HG03066 (cell line): Measurements from ENCODE around the gene LILRA1.
"Not testable (repeated sequence)": the region's sequence is repeated elsewhere in the genome, so short reads cannot be mapped to it uniquely, and the experiment has no call there.

ENCODE experiments used
- ATAC-seq: cut with Tn5 transposase; IDR thresholded peaks from one replicate; pipeline ENCODE4 v1.9.1; 2021; ENCODE audit warnings: low read depth; ENCODE audit not compliant: unreplicated experiment

LILRA1 gene

GRCh38 chr19:54576411-54576976 is 16.9 kb upstream of the LILRA1 start:
- no peak for ATAC-seq

DNA sequence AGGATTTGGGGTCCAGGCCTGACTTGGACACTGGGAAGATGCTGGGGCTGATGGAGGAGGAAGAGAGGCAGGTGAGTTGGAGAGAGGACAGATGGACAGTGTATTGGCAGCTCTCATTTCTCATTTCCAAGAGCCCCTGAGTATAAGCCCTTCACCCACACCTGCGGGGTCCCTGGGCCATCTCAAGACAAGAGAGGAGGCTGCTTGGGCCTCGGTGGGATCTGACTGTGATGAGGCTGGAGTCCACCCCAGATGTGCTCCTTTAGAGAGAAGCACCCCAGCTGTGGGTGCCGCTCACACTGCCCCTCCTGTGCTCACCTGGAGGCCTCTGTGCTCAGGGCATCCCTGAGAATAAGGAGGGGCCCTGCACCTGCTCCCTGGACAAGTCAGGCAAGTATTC is 16.1 kb upstream of the LILRA1 start:
- ATAC-seq, result no peak

- ATAC-seq, result not testable (repeated sequence)
These were observed 15.2 kb upstream of the LILRA1 start for GRCh38 chr19:54578268-54578667.

DNA sequence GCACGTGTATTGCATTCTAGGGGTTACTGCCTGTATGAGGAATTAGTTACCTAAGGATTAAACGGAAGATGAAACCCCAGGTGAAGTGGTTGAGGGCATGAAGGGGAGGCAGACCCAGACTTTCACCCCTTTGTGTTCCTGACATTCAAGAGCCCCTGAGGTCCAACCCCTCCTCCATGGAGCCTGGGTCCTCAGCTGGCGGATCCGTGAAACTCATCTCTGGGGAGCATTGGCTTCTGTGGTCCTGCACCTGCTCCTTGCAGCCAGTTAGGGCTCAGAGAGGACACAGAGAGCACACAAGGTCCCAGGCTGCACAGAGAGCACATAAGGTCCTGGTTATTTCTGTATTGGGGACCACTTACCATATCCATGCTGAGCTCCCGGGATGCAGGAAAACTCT is 7.0 kb upstream of the LILRA1 start:
- ATAC-seq, result no peak

DNA sequence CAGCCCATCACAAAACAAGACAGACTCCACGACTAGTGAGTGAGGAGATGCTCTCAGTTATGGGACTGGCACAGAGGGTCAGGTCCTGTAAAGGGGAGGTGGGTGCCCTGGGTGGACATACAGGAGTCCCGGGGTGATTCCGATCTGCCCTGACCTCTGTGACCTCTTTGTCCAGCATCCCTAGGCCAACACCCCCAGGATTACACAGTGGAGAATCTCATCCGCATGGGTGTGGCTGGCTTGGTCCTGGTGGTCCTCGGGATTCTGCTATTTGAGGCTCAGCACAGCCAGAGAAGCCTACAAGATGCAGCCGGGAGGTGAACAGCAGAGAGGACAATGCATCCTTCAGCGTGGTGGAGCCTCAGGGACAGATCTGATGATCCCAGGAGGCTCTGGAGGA is 6.4 kb upstream of the LILRA1 start:
- ATAC-seq, result no peak

GRCh38 chr19:54593931-54594626 is 647 bp downstream of the LILRA1 start:
- ATAC-seq, result not testable (repeated sequence)

- ATAC-seq, result no peak
These were observed 1.3 kb downstream of the LILRA1 start for GRCh38 chr19:54594737-54595136.

DNA sequence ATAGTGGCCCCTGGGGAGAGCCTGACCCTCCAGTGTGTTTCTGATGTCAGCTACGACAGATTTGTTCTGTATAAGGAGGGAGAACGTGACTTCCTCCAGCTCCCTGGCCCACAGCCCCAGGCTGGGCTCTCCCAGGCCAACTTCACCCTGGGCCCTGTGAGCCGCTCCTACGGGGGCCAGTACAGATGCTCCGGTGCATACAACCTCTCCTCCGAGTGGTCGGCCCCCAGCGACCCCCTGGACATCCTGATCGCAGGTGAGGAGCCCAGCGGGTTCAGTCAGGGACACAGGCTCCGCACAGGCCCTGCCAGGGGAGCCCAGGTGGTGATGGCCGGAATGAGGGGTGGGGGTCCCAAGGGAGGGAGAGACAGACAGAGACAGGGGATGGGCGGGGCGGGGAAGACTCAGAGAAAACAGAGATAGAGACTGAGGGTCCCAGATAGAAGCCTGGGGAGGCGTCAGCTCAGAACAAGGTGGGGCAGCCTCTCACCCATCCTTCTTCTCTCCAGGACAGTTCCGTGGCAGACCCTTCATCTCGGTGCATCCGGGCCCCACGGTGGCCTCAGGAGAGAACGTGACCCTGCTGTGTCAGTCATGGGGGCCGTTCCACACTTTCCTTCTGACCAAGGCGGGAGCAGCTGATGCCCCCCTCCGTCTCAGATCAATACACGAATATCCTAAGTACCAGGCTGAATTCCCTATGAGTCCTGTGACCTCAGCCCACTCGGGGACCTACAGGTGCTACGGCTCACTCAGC is 2.4 kb downstream of the LILRA1 start:
- ATAC-seq, result not testable (repeated sequence)

DNA sequence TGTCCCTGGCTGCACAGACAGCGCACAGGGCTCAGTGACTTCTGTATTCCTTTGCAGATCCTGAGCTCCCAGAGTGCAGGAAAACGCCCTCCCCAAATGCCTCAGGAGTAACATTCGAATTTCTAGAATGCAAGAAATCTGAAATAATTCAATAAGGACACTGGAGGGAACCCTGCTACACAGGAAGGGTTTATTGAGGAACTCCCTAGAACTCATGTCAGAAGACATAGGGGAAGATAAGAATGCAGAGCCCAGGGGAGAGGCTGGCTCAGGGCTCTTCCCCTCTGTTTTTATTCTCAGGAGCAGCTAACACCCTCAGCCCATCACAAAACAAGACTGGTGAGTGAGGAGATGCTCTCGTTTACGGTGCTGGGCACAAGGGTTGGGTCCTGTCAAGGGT is 6.8 kb downstream of the LILRA1 start:
- no peak for ATAC-seq

- ATAC-seq, result no peak
These were observed 12.8 kb downstream of the LILRA1 start for GRCh38 chr19:54606230-54606629.

DNA sequence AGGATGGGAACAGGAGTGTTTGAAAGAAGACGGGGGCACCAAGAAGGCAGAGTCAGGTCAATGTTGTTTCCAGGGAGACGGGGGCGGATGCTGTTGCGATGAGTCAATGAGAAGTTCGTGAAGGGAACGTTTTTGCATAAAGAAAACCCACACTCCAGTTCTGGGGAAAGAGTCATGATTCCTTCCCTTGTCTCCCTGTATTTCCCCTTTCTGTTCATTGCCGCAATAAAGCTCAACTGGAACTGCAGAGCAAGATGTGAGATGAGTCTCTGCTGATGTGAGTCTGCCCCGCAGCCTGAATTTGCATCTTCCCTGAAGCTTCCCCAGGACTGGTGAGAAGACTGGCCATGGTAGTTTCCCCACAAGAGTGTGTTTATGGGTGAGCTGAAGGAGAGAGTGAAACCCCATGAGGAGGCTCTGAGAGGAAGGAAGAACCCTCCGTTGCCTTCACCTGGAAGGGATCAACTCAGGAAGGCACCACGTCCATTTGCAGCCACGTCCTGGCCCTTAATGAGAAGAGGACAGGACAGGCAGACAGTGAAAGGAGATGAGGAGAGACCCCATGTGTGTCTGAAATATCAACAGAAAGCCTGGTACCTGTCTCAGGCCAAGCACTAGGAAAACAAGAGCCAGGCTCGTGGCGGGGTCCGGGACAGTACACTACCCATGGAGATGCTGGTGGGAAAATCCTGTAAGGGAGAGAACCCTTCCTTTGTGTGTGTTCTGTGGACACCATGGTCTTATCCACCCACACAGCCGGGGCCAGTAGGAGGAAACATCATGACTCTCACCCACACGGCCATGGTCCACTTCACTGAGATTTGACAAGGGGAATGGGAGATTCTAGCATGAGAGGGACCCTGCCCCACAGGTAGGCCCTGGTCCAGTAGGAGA is 13.7 kb downstream of the LILRA1 start:
- ATAC-seq, result no peak

DNA sequence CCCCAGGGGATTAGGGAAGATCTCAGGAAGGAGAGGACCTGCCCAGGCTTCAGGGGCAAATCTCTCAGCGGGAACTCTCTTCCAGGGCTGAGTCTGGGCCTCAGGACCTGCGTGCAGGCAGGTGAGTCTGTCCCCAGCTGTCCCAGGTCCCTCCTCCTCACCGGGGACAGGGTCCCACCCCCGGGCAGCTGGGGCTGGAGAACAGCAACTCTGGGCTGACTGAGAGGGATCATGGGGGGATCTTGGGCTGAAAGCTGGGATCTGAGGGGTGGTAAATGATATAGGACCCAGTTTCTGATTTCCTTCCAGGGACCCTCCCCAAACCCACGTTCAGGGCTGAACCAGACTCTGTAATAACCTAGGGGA is 14.3 kb downstream of the LILRA1 start:
- no peak for ATAC-seq

GRCh38 chr19:54608205-54608604 is 14.8 kb downstream of the LILRA1 start:
- no peak for ATAC-seq

GRCh38 chr19:54608792-54609191 is 15.4 kb downstream of the LILRA1 start:
- no peak for ATAC-seq

DNA sequence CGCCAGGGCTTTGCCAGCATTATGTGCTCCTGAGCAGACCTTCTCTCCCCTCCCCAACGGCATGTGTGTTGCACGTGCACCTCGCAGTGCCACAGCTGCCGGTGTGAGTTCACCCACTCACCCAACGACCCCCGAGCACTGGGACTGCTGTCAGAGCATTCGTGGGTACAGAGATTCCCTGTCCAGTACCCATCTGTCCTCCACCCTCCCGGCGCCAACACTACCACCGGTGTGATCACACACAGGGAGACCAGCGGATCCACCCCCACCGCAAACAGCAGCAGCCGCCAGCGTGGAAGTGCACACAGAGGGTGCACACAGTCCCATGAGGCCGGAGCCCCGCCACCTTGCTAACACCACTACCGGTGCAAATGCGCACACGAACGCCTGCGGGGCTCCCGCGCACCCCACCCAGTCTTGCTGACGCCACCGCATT is 15.9 kb downstream of the LILRA1 start:
- ATAC-seq, result no peak

DNA sequence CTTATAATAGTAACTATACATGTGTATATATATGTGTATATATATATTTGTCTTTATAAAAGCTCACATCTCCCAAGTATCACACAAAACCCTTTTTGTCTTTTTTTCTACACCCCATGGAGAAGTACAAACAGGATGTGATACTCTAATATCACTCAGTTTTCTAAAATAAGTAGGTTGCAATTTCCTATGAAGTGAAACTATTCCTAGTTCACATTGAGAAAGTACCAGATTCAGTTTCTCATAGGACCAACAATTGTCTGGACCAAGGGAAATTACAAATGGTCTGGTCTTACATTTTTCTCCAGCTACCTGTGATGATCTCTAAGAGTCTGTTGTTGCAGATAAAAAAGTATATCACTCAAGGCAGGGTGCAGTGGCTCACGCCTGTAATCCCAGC is 19.0 kb downstream of the LILRA1 start:
- no peak for ATAC-seq

- ATAC-seq, result no peak
These were observed 21.3 kb downstream of the LILRA1 start for GRCh38 chr19:54614726-54615125.

GRCh38 chr19:54616057-54616456 is 22.6 kb downstream of the LILRA1 start:
- no peak for ATAC-seq

- ATAC-seq, result peak; percentile 81
These were observed 23.6 kb downstream of the LILRA1 start for GRCh38 chr19:54616821-54617560.

GRCh38 chr19:54620464-54620863 is 27.0 kb downstream of the LILRA1 start:
- ATAC-seq, result no peak
